ENCODE measurements around the gene RNF167.

- TF ChIP-seq CTCF (IDR thresholded peaks at IDR 0.05; ENCODE audit: low read depth, low read length) (no peak), MAX (IDR thresholded peaks at IDR 0.05; ENCODE audit: low read depth, low read length) (no peak)
These were observed 6.4 kb upstream of the RNF167 start for GRCh38 chr17:4933646-4934045.
